ENCODE measurements around the gene AGAP1. TPM values are rescaled to one million over a fixed set of nuclear protein-coding genes. Genes with fewer than 3 reads are reported as not detected.

The AGAP1 gene
- total RNA-seq, 4 donors from 2014 or later = 33.7 to 39.9 (median 35.6) TPM

DNA sequence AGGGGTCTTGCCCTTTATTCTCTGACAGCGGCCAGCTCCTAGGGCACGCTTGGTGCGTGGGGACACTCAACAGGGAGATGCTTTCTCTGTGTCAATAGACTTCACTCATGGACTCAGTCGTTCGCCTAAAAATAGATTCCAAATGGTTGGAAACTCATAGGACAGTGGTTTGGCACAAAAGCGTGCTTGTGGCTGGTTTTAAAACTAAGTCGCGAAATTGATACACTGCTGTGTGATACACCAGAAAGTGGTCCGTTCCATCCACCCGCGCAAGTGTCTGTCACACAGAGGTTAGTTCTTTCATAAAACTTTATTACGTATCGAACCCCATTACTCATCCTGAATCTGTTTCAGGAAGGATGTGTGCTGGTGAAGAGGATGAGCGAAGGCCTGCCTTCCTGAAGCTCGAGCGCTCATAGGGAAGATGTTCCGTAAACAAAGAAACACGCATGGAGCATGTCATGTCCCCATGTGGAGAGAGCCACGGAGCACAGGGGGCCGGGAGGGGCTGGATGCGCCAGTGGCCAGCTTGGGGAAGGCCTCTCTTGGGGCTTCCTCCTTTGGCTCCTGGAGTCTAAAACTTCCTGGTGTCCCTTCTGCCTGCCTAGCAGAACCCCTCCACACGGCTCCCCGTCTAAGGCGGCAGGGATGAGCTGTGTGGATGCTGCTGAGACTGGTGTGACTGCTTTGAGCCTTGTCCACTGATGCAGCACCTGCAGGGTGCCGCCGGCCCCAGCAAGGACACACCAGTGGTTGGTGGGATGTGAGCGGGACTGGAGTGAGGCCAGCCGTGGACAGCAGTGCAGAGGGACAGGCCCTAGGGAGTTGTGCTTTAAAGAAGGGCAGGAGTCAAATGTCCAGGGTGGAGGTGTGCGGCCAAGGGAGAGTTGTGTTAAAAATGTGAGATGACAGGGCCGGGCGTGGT lies 467.1 kb downstream of the AGAP1 start:
- Histone ChIP-seq H3K9me3 (no peaks in the 10 kb centered on the region), H3K27me3 (no peaks in the 10 kb centered on the region), H3K4me1 (no peaks in the 10 kb centered on the region), H3K4me3 (no peak overlapping the region), H3K36me3 (peaks cover 0 to 7% (median 0%) of the 10 kb centered on the region in 3 donors), H3K27ac (no peak overlapping the region)
- 91 to 93% methylated on average over 28 to 30 of the region's 31 CpGs for WGBS, 2 donors
- DNase-seq (ENCODE audit: low spot score in 2 of 2) = no peak
- TF ChIP-seq, protein P1, sequence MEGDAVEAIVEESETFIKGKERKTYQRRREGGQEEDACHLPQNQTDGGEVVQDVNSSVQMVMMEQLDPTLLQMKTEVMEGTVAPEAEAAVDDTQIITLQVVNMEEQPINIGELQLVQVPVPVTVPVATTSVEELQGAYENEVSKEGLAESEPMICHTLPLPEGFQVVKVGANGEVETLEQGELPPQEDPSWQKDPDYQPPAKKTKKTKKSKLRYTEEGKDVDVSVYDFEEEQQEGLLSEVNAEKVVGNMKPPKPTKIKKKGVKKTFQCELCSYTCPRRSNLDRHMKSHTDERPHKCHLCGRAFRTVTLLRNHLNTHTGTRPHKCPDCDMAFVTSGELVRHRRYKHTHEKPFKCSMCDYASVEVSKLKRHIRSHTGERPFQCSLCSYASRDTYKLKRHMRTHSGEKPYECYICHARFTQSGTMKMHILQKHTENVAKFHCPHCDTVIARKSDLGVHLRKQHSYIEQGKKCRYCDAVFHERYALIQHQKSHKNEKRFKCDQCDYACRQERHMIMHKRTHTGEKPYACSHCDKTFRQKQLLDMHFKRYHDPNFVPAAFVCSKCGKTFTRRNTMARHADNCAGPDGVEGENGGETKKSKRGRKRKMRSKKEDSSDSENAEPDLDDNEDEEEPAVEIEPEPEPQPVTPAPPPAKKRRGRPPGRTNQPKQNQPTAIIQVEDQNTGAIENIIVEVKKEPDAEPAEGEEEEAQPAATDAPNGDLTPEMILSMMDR (IDR thresholded peaks at IDR 0.05) = no peak
- no peak for TF ChIP-seq POLR2A (IDR thresholded peaks at IDR 0.05)
- TF ChIP-seq EP300 (IDR thresholded peaks at IDR 0.05) = no peak

DNA sequence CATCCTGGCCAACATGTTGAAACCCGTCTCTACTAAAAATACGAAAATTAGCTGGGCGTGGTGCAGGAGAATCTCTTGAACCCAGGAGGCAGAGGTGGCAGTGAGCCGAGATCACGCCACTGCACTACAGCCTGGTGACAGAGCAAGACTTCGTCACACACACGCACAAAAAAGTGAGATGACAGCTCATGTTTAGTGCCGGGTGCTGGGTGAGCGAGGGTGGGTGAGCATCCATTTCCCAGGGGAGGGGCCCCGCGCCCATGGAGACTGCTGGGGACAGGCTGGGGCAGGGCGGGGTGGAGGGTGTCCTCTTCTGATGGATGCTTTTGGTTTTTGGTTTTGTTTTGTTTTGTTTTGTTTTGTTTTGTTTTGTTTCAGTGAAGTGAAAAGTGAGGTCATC lies 467.9 kb downstream of the AGAP1 start:
- TF ChIP-seq EP300 (IDR thresholded peaks at IDR 0.05) (no peak), POLR2A (IDR thresholded peaks at IDR 0.05) (no peak)
- TF ChIP-seq, protein P1 (IDR thresholded peaks at IDR 0.05) = no peak
- no peak for DNase-seq (ENCODE audit: low spot score in 2 of 2)
- Histone ChIP-seq H3K27ac (no peak overlapping the region), H3K9me3 (no peaks in the 10 kb centered on the region), H3K4me3 (no peak overlapping the region), H3K27me3 (no peaks in the 10 kb centered on the region), H3K4me1 (no peaks in the 10 kb centered on the region), H3K36me3 (peaks cover 0 to 11% (median 0%) of the 10 kb centered on the region in 3 donors)
- WGBS, 2 donors = 92 to 97% methylated on average over 12 of the region's 12 CpGs

DNA sequence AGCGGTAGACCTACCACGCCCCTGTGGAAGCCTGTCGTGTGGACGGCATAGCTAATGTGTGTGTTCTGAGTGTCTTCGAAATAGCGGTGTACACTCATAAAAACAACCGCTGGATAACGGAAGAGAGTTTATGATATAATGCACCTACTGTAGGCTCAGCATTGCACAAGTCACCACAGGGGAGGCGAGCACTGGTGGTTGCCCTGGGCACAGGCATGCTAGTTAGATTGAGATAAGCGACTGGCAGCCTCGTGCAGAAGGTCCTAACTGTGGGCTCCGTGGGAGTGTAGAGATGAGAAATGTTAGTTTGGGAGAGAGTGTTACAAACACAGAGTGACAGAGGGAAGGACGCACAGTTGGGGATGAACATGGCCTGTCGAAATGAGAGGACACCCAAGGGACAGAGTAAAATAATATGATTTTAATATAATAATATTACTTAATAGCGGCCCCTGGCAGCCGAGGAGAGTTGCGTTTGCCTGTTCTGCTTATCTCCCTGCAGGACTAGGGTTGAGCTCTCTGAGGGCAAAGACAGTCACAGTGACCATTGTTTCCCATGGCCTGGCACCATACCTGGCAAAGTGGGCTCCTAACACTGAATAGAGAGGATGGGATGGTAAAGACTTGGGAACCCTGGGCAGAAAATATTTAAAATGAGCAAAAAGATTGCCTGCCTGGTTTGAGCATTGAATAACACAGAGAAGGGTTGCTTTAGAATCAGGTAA lies 470.2 kb downstream of the AGAP1 start:
- no peak overlapping the region for H3K27ac ChIP-seq
- DNase-seq (ENCODE audit: low spot score in 2 of 2) = no peak
- no peak for TF ChIP-seq EP300 (IDR thresholded peaks at IDR 0.05)
- no peak for TF ChIP-seq POLR2A (IDR thresholded peaks at IDR 0.05)
- TF ChIP-seq, protein P1 (IDR thresholded peaks at IDR 0.05) = no peak
- no peaks in the 10 kb centered on the region for H3K27me3 ChIP-seq
- H3K4me1 ChIP-seq = no peaks in the 10 kb centered on the region
- peaks cover 0 to 29% (median 0%) of the 10 kb centered on the region in 3 donors for H3K36me3 ChIP-seq
- no peaks in the 10 kb centered on the region for H3K9me3 ChIP-seq
- 91 to 93% methylated on average over 17 of the region's 17 CpGs for WGBS, 2 donors
- H3K4me3 ChIP-seq = no peak overlapping the region

DNA sequence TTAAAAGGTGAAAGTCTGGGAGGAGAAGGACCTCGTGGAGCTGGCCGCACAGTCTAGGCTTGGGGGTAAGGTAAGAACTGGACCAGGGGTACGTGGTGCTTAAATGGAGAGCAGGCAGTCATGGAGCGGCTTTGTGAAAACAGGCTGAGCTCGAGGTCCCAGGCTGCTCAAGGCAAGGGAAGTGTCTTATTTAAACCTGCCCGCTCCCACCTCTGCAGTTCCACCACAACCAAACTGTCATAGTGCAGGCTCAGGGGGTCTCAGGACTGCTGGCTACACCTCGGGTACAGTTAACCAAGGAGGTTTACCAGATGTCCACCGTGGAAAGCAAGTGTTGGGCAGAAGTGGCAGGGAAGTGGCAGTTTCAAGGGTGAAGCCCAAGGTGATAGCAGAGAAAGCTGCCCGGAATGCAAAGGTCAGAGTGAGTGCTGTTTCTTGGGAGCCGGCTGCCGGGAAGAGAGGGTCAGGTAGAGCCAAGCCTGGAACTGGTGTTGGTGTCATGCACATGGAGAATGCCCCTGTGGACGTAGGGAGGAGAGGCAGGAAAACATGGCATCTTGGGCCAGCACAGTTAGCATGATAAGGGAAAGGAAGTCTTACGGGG lies 471.0 kb downstream of the AGAP1 start:
- no peaks in the 10 kb centered on the region for H3K9me3 ChIP-seq
- H3K4me1 ChIP-seq = no peaks in the 10 kb centered on the region
- no peak overlapping the region for H3K4me3 ChIP-seq
- peaks cover 0 to 32% (median 0%) of the 10 kb centered on the region in 3 donors for H3K36me3 ChIP-seq
- no peak for DNase-seq (ENCODE audit: low spot score in 2 of 2)
- TF ChIP-seq POLR2A (IDR thresholded peaks at IDR 0.05) (no peak), EP300 (IDR thresholded peaks at IDR 0.05) (no peak)
- TF ChIP-seq, protein P1 (IDR thresholded peaks at IDR 0.05) = no peak
- no peaks in the 10 kb centered on the region for H3K27me3 ChIP-seq
- 81 to 87% methylated on average over 13 of the region's 13 CpGs for WGBS, 2 donors
- H3K27ac ChIP-seq = no peak overlapping the region
